GM18909 (cell line): ENCODE data around the gene GABRR1.
A peak's percentile ranks its signal among the peaks of the same experiment; 100 is the strongest.
"Not testable (repeated sequence)": the region's sequence is repeated elsewhere in the genome, so short reads cannot be mapped to it uniquely, and the experiment has no call there.

ENCODE experiments used
- ATAC-seq: cut with Tn5 transposase; IDR thresholded peaks from one replicate; pipeline ENCODE4 v1.9.1; 2021; ENCODE audit warnings: mild to moderate bottlenecking; ENCODE audit not compliant: unreplicated experiment, poor library complexity

Gene GABRR1

DNA sequence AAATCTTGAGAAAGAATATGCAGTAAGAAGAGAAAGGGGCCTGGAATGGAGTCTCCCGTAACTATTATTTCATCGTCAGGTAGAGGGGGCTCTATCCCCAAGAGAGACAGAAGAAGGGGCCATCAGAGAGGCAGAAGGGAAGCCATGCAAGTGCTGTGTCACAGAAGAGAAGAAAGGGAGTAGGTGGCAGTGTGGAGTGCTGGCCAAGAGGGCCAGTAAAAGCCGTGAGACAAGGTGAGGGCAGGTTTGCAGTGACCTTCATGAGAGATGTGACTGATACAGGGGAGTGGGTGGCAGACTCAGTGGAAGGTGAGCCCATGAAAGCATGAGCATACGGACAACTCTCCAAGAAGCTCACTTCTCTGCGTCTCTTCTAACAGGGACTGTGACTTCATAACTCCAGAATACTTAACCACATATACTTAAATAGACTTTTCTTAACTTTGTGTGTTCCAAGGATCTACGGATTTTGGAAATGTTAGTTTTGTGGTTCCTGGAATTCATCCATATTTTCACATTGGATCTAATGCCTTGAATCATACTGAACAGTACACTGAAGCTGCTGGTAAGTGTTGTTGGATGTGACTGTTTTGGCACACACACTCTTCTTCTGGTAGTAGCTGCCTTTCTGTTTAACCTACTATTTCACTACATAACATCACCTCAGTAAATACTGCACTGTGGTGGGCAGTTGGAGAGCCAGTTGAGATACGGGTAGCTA is 55.7 kb downstream of the GABRR1 start:
- no peak for ATAC-seq

GRCh38 chr6:89160331-89161092 is 56.6 kb downstream of the GABRR1 start:
- ATAC-seq: no peak

- ATAC-seq: no peak
Measured at GRCh38 chr6:89154131-89154530, 63.0 kb downstream of the GABRR1 start.

DNA sequence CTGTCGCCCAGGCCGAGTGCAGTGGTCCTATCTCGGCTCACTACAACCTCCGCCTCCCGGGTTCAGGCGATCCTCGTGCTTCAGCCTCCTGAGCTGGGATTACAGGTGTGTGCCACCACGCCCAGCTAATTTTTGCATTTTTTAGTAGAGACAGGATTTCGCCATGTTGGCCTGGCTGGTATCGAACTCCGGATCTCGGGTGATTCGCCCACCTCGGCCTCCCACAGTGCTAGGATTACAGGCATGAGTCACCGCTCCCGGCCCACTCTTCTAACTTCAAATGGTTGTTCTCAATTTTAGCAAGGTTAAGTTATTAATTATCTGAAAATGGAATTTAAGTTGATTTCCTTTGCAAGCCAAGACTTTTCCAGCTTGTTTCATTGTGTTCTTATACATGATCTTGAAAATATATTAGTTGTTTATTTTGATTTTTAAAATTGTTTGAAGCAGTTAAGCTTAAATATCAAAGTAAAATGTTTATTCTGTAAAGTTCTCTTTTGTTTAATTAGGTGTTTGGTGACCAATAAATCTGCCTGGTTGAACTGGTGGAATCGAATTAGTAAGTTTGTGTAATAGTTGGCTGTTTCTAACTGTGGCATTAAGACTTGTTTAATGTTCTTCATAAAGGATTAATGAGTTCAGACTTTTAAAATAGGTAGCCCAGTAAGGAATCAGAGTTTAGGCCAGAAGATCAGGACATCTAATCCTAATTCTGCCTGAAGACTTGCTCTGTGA is 69.0 kb downstream of the GABRR1 start:
- ATAC-seq: no peak

DNA sequence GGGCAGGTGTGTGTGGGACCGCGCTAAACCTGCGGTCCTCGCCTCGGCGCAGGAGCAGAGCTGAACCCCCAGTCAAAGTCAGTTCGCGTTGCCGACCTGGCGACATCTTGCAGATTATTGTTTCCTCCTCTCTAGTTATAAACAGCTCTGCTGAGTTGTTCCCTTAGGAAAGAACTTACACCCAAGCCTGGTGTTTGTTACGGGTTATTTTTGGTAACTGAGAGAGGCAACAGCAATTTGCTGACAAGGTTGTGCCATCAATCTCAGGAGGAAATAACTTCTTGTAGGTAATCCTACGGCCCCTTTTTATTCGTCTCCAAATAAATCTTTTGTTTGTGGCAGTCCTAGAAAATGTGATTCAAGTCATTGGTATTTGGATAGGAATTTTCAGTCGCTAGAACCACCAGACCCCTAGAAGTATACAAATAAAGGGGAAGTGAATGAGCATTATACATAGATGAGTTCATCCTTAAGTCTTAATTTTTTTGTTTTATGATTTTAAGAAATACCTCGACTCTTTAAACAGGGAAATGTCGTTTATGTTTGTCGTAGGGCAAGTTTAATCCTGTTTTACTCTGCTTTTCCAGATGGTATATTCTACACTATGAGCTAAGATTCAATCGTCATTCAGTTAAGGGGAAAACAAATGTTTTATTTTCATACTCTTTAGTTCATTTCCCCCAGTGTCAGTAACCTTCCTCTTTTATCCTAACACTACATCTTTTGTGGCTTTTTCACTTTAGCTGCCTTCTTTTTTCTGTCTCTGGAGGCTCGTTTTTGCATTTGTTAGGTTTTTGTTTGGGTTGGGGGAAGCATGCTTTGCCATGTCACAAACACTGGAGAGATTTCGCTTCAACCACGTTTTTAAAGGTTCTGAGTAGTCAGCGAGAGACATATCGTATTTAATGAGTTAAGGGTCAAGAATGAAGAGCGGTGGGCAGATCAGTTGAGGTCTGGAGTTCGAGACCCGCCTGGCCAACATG is 70.1 kb downstream of the GABRR1 start:
- no peak for ATAC-seq

DNA sequence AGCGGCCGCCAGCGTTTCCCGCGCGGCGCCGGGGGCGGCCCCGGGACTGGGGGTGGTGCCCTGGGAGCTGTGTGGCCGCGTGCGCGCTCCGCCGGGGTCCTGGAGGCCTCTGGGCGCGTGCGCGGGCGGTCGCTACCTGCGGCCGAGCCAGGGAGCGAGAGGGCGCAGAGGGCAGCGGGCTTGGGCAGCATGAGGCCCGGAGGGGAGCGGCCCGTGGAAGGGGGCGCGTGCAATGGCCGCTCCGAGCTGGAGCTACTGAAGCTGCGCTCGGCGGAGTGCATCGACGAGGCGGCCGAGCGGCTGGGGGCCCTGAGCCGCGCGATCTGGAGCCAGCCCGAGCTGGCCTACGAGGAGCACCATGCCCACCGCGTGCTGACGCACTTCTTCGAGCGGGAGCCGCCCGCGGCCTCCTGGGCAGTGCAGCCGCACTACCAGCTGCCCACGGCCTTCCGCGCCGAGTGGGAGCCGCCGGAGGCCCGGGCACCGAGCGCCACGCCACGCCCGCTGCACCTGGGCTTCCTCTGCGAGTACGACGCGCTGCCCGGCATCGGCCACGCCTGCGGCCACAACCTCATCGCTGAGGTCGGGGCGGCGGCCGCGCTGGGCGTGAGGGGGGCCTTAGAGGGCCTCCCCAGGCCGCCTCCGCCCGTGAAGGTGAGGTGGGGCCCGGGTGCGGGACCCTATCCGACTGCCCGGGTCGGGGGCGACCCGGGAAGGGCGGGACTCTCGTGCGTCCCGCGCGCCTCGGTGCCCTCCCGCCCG is 71.0 kb downstream of the GABRR1 start, which contains the start of gene PM20D2:
TSS of gene PM20D2 (plus strand) at position 100 of the 762 bp plus-strand sequence. CDS start at position 190, 90 bp downstream.
- ATAC-seq: peak; percentile 77

GRCh38 chr6:89145091-89145955 is 71.8 kb downstream of the GABRR1 start:
- peak; percentile 62 for ATAC-seq

DNA sequence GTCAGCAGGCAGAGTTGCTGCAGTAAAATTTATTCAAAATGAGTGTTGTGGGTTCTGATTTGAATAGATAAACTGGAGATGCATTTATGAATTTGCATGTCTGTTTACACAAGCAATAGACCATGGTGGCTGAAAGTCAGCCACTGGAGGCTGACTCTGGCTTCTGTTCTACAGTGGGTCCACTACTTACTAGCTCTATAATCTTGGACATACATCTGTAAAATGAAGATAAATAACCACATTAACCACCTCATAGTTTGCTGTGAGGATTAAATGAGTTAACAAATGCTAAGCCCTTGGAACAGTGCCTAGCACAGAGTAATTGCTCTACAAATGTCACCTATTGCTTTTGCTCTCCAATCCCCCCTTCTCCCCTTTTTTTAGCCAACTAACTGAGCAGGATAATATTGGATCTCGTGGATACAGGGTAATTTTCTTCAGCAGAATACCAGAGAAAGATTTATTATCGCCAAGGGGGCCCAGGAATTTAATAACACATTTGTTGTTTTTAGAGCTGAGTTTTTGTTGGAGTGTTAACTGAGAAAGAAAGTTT is 72.7 kb downstream of the GABRR1 start:
- ATAC-seq: peak; percentile 47

- ATAC-seq: no peak
Measured at GRCh38 chr6:89140347-89141156, 76.6 kb downstream of the GABRR1 start.

- ATAC-seq: no peak
Measured at GRCh38 chr6:89139509-89140346, 77.4 kb downstream of the GABRR1 start.

DNA sequence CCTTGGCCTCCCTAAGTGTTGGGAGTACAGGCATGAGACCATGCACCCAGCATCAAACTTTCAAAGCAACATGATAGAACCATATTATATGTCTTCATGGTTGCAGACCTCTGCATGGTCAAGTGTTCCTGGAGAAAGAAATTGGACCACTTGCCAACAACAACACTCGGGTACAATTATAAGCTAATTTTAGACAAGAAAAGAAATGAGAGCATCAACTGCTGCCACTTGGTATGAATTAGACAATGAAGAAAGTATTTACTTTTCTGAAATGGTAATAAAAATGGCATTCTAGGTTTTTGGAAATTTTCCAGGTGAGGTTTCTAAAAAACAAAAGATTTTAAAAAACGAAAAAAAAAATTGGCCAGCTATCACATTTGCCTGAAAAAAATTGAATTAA is 79.0 kb downstream of the GABRR1 start:
- ATAC-seq: no peak

DNA sequence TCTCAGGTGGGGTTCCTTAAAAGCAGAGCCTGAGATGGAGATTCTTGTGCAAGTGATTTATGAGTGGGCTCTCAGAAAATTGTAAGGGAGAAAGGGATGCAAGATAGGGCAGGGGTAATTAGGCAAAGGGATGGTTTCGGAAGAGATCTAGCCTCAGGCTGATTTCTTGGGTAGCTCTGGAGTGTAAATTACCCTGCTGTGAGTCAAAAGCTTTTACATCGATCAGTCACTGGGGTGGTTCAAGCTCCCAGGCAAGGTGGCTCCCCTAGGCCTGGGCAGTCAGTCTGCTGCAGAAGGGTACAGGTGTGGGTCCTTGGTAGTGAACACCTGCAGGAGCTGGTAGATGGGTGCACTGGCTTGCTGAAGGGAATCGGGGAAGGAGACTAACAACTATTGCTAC is 82.4 kb downstream of the GABRR1 start:
- no peak for ATAC-seq

DNA sequence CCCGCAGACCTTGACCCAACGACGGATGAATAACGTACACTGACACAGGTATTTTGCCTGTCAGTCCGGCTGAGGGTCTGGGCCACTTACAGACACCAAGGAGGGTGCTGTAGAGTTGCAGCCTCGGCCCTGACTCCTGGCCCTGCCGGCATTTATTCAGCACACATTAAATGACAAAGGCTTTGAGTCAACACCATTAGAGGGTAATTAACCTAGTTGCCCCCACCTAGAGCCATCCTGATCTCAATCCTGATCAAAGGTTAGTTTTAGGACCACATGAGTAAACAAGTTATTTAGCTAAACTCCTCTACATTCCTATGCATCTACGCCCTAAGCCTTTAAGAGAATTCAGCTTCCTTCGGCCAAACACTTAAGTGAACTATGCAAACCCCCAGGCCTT is 83.2 kb downstream of the GABRR1 start:
- no peak for ATAC-seq

GRCh38 chr6:89132057-89132456 is 85.1 kb downstream of the GABRR1 start:
- ATAC-seq: no peak

- ATAC-seq: no peak
Measured at GRCh38 chr6:89131599-89131998, 85.6 kb downstream of the GABRR1 start.

GRCh38 chr6:89128256-89128671 is 88.9 kb downstream of the GABRR1 start:
- not testable (repeated sequence) for ATAC-seq
